22Rv1 (cell line): ENCODE measurements around the gene ARID1B.

Experiments used
- ZFX ChIP-seq: fragments of 450-650 bp; IDR thresholded peaks from 2 replicates; pipeline ENCODE4 v1.6.1; 2017; ENCODE audit warnings: antibody characterized with exemption, borderline replicate concordance
- TF ChIP-seq, protein P1 (sequence below): fragments of 450-650 bp; IDR thresholded peaks from 2 replicates; pipeline ENCODE4 v1.5.1; 2017; ENCODE audit warnings: mild to moderate bottlenecking

DNA sequence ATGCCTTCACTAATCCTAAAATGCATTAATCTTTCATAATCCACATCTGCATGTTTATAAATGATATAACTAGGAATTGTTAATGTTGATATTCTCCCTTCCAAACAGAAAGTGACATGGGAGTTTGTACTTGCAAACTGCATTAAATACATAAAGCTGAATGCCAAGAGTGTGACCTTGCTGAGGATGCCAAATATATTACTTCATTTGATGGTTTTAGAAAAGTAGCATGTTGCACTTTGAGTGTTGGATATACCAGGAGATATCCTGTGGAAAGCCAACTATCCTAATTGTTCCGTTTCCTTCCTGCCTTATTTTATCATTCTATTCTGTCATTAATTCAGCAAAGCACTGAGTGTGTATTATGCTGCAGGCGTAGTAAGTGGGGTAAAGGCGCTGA lies 316.4 kb downstream of the ARID1B start:
- TF ChIP-seq, protein P1, sequence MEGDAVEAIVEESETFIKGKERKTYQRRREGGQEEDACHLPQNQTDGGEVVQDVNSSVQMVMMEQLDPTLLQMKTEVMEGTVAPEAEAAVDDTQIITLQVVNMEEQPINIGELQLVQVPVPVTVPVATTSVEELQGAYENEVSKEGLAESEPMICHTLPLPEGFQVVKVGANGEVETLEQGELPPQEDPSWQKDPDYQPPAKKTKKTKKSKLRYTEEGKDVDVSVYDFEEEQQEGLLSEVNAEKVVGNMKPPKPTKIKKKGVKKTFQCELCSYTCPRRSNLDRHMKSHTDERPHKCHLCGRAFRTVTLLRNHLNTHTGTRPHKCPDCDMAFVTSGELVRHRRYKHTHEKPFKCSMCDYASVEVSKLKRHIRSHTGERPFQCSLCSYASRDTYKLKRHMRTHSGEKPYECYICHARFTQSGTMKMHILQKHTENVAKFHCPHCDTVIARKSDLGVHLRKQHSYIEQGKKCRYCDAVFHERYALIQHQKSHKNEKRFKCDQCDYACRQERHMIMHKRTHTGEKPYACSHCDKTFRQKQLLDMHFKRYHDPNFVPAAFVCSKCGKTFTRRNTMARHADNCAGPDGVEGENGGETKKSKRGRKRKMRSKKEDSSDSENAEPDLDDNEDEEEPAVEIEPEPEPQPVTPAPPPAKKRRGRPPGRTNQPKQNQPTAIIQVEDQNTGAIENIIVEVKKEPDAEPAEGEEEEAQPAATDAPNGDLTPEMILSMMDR, result no peak
- TF ChIP-seq ZFX, result no peak
